Stimulated activated CD4-positive, alpha-beta T cell treated with anti-CD3 and anti-CD28 coated beads, TNF-alpha, amount 100 ng/mL, for 4 hours (primary cell): ENCODE measurements around the gene MAPK9.

Experiments
- DNase-seq, 3 experiments: peaks; one replicate each; pipeline ENCODE4 v3.0.0-alpha.2; 2020; ENCODE audit warnings: low read depth in 3 of 3

Gene MAPK9

DNA sequence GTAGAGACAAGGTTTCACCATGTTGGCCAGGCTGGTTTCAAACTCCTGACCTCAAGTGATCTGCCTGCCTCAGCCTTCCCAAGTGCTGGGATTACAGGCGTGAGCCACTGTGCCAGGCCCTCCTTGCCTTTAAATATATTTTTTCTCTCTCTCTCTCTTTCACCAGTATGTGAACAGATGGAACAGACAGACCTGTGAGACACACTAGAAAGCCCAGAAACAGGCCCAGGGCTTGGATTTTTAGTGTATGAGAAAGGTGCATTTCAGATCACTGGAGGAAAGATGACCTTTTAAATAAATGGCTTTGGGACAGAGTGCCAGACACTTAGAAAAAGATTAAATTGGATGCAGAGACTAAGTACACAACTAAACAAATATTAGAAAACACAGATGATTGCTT lies 86.0 kb downstream of the MAPK9 start:
- no peak for DNase-seq

DNA sequence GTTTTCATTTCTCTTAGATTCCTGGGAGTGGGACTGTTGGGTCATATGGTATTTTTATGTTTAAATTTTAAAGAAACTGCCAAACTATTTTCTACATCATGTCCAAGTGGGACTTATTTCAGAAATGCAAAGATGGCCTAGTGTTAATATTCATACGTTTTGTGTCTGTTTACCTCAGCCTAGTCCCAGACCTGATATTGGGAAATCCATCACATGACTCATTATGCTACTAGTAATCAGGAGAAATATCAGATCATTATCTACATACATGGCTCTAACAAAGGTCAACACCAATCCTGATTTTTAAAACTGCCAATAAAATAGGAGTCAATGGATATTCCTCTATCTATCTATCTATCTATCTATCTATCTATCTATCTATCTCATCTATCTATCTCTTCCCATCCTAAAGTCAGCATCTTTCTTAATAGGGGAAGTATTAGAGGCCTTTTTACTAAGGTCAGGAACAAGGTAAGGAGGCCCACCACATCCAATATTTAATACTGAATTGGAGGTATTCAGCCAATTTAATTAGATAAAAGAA lies 87.5 kb downstream of the MAPK9 start:
- no peak for DNase-seq

DNA sequence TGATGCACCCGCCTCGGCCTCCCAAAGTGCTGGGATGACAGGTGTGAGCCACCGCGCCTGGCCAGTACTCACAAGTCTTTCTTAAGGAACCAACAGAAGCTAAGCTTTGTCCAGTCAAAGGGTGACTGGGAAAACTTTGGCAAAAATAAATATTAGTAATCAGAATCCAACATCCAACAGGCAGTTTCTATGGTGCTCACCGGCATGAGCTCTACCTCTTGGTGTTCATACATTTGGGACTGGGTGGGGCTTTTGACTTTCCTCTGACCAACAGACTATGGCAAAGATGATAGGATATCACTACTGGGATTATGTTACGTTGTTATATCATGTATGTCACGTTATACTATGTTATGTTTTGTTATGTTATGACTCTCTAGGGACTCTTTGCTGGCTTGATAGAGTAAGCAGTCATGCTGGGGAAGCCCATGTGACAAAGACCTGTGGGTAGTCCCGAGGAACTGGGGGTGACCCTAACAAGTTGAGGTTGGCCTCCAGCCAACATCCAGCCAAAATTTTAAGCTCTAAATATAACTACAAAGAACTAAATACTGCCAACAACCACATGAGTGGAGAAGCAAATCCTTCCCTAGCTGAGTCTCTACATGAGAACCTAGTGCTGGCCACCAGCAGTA lies 88.8 kb downstream of the MAPK9 start:
- DNase-seq: no peak

DNA sequence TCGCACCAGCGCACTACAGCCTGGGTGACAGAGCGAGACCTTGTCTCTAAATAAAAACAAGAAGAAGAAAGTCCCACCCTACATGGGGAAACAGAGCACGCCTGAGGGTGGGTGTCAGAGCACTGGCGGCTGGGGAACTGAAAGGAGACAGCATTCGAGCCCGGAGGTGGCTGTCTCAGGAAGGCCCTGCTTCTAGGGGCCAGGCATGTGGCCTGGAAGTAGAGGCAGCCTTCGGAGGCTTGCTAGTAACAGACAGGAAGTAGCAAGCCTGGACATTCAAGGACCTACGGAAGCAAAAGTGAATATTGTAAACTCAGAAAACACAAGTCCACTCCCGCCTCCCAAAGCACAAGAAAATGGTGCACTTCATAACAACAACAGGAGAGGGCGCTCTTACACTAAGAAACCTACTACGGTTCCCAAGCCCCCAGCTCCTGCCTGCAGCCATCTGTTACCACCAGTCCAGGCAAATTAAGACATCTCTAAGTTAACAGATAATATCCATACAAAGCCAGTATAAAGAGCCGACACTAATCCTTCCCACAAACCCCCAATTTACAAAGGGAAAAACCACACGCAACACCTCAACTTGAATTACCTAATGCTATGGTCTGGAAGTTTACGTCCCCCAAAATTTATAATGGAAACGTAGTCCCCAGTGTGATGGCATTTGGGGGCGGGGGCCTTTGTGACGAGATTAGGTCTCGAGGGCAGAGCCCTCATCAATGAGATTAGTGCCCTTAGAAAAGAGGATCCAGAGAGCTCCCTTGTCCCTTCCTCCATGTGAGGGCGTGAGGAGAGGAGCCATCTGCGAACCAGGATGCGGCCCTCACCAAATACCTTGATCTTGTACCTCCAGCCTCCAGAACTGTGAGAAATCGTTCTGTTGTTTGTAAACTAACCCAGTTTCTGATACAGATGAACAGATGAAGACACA lies 90.6 kb downstream of the MAPK9 start:
- no peak for DNase-seq

DNA sequence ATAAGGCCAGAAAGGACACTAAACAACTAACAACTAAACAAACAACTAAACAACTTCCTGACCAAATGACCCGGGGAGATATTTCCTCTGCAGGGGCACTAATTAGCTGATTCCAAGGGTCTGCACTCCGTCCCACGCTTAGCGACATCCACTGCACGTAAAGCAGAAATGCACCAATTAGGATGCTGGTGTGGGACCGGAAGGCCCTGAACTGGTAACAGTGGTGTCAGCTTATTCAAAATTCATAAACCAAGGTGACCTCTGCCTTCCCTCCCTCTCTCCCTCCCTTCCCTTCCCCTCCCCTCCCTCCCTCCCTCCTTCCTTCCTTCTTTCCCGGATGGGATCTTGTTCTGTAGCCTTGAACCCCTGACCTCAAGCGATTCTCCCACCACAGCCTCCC lies 92.5 kb downstream of the MAPK9 start:
- DNase-seq: no peak

DNA sequence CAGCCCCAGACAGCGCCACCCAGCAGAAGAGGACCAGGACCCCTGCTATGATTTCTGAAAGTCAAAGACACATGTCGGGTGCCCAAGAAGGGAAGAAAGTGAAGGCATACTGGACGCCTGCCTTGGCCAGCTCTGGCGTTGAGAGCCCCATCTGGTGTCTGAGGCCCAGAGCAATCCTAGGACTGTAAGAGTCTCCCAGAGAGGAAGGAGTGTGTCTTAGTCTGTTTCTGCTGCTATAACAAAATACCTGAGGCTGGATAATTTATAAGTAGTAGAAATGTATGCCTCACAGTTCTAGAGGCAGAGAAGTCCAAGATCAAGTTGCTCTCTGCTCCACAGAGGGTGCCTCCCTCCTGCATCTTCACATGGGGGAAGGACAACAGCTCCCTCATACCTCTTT lies 93.7 kb downstream of the MAPK9 start:
- no peak for DNase-seq

DNA sequence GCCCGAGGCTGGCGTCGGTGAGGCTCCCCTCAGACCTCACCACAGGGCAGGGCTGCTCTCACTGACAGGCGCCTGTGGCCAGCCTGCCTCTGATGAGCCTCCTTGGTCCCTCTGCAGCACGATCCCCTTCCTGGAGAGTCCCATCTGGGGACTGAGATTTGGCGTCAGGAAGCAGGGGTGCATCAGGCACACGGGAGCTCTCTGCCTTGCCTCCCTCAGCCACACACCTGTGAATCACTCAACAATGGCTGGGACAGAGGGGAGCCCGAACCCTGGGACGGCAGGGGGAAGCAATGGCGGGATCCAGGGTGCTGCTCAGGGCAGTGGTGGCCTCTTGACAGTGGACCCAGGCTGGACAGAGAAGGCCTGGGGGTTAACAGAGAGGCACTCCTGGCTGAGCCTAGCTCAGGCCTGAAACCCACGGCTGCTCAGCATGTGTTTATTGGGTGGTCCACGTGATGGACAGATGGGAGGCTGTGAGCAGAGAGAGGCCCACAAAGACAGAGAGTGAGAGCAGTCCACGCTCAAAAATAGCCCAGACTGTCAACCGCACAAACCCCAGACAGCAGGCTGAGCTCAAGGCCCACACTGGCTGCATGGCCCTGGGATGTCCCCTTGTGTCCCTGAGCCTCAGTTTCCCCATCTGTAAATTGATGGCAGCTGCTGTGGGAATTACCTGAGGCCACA lies 94.7 kb downstream of the MAPK9 start:
- no peak for DNase-seq

DNA sequence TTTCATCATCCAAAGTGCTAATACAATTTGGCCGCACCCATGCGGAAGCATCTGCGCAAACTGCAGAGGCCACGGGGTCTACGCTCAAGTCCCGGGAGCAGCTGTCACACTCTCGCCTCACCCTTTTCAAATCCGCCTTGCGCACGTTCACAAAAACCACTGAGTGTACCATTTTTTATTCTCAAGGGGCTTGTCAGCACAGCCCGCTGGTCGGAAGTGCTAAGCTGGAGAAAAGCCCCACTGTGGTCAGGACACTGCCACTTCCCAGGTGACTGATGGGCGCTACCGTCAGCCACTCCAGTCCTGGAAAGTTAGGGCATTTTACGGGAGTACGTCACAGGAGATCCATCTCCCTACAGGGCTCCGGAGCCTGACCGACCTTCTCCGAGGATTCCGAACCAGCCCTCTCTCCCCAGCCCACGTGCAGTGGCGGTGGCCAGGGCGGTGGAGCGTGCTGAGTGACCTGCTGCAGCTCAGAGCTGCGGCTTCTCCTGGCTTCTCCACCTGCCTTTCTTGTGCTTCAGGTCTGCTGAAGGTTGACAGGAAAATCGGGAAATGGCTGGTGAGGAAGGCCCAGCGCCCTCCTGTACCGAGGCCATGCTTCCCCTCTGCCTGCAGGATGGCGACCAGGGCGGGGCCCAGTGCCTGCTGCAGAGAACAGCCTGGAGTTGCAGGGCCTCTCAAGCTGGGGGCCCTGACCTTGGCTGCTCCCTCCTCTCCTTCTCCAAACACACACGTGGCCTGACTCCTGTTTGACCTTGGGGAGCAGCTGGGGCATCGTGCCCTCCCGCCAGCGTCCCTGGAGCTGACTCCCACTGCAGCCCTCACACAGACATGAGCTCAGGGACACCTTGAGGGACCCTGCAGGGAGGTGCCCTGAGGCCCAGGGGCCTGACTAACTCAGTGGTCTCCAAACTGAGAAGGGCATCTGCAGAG lies 97.2 kb downstream of the MAPK9 start:
- DNase-seq: no peak

DNA sequence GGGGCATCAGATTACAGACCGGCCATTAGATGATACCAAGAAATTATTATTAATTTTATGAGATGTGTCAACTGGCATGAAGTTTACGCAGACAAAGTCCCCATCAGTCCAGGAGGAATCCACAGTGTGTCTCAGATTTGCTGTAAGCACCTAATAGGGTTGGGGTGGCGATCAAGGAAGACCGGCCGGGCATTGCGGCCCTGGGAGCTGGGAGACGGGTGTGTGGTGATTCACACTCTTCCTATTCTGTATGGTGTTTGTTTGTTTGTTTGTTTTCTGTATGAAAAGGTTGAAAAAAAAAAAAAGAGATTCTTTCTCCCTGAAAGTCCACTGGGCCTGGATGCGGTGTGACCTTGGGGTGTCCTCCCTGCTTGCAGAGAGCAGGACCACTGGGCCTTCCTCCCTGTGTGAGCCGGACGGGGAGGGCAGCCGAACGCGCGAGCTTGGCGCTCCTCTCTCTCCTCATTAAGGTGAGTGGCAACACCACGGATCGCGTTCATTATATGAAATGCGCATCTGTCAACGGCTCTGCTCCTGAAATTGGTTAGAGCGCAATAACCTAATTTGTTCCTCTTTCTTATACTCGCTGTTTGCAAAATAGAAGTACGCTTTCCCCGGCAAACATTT lies 98.0 kb downstream of the MAPK9 start:
- DNase-seq: no peak

DNA sequence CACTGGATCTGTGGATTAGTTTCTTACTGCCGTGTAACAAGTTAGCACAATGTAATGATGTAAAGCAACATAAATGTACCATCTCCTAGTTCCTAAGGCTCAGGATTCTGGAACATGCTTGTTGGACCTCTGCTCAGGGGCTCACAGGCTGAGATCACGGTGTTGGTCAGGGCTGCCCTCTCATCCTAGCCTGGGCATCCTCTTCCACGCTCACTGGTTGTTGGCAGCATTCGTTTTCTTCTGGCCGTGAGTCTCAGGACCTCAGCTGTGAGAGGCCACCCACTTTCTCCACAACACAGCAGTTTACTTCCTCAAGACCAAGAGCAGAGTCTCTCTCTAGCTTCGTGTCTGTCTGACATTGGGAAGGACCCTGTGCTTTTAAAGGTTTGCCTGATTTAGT lies 100.2 kb downstream of the MAPK9 start:
- DNase-seq: no peak

DNA sequence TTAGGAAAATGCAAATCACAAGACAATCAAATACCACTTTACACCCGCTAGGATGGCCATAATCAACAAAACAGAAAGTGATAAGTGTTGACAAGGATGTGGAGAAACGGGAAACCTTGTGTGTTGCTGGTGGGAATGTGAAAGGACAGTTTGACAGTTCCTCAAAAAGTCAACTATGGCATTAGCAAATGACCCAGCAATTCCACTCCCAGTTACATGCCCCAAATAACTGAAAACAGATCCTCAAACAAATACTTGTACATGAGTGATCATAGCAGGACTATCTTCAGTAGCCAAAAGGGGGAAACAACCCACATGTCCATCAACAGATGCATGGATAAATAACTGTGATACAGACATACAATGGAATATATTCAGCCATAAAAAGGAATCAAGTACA lies 104.1 kb downstream of the MAPK9 start:
- DNase-seq: no peak
